HG03565 (cell line): Measurements from ENCODE around the gene MORF4L2.

Source experiments
- ATAC-seq: cut with Tn5 transposase; IDR thresholded peaks from one replicate; pipeline ENCODE4 v1.9.1; 2021; ENCODE audit warnings: mild to moderate bottlenecking, moderate library complexity; ENCODE audit not compliant: unreplicated experiment

MORF4L2 gene

GRCh38 chrX:103637604-103638338 is 48.7 kb downstream of the MORF4L2 start:
- no peak for ATAC-seq

- no peak for ATAC-seq
Observed at GRCh38 chrX:103635436-103635835, 51.1 kb downstream of the MORF4L2 start.

GRCh38 chrX:103631145-103631544 is 55.4 kb downstream of the MORF4L2 start:
- no peak for ATAC-seq

GRCh38 chrX:103630171-103630511 is 56.4 kb downstream of the MORF4L2 start:
- no peak for ATAC-seq

- peak; percentile 10 for ATAC-seq
Observed at GRCh38 chrX:103629318-103630170, 57.0 kb downstream of the MORF4L2 start.

GRCh38 chrX:103628386-103629317 is 57.8 kb downstream of the MORF4L2 start, which contains the start of gene TCEAL1:
TSS of gene TCEAL1 (plus strand) at chrX:103628975. CDS start at chrX:103629917, 942 bp downstream.
- peak; percentile 41 for ATAC-seq

- ATAC-seq, result no peak
Observed at GRCh38 chrX:103626855-103627254, 59.6 kb downstream of the MORF4L2 start.
